GM18870 (cell line): Measurements from ENCODE around the gene CCDC148.

Experiments used
- ATAC-seq: cut with Tn5 transposase; IDR thresholded peaks from one replicate; pipeline ENCODE4 v1.9.1; 2021; ENCODE audit warnings: moderate library complexity; ENCODE audit not compliant: unreplicated experiment

The CCDC148 gene

GRCh38 chr2:158182676-158183295, 273.8 kb downstream of the CCDC148 start:
- ATAC-seq: no peak

DNA sequence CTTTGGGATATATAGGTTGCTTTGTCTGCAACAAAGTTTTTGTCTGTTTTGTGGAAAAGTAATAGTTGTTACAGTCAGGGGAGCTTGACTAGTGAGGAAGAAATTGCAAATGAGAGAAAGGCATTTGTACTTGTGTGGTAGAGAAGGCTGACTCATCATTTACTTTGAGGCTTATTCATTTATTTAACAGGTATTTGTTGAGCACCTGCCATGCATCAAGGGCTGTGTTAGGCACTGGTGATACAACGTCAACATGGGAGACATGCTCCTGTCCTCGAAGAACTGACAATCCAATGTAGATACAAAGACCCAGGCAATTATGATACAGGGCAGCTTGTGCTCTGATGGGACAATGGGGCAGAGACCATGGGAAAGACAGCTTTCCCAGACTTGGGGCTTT, 275.4 kb downstream of the CCDC148 start:
- no peak for ATAC-seq

DNA sequence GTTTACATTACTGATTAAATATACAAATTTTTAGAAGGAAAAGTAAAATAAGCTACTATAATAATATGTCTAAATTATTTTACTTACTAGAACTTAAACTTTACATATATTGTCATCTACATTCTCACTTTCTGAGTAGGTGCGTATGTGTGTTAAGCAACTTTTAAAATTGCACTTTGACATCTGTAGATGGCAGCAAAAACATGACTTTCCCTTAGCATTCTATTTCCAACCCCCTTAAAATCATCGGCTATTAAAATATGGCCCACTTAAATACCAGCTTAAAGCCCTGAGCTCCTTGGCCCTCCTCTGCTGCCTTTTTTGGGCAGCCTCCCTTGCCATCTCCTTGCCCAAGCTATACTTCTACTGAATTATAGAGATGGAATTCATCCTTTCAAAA, 276.9 kb downstream of the CCDC148 start:
- ATAC-seq: no peak

DNA sequence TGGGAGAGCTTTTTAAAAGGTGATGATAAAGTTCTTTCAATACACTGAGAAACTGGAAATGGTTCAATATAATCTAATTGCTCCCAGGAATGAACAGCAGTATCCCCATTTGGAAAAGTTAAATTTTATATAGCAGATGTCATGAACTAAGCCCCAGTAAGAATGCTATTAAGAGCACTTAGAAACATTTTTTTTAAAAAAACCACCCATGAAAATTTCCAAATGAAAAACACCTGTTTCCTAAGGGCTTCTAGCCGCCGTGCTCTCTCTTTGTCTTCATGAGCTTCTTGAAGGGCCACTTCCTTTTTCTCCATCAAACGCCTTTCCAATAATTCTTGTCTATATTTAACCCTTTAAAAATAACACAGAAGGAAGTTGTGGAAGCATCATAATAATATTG, 277.9 kb downstream of the CCDC148 start:
- no peak for ATAC-seq

DNA sequence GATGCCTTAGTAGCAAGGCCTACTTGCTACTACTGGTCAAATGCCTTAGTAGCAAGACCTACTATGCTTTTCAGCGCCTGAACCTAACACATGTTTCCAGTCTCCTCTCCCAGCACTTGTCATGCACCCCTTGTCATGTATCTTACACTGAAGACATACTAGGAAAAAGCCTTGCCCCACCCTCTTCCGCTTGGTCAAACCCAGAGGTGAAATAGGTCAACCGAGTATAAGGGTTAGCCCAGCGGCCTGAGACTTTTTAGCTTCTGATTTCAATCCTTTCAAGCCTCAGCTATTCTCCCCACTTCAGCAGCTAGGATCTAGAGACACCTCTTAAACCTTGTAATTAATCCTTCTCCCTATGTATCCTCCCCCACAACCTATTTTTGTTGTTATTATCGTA, 281.6 kb downstream of the CCDC148 start:
- ATAC-seq: no peak

- no peak for ATAC-seq
Measured at GRCh38 chr2:158174495-158174894, 282.1 kb downstream of the CCDC148 start.

GRCh38 chr2:158172719-158173118, 283.8 kb downstream of the CCDC148 start:
- ATAC-seq: no peak

- ATAC-seq: no peak
Measured at GRCh38 chr2:158154596-158154995, 302.0 kb downstream of the CCDC148 start.

- ATAC-seq: no peak
Measured at GRCh38 chr2:158153270-158154015, 303.1 kb downstream of the CCDC148 start.

- ATAC-seq: no peak
Measured at GRCh38 chr2:158144914-158145625, 311.5 kb downstream of the CCDC148 start.

GRCh38 chr2:158143703-158144360, 312.7 kb downstream of the CCDC148 start:
- ATAC-seq: no peak

DNA sequence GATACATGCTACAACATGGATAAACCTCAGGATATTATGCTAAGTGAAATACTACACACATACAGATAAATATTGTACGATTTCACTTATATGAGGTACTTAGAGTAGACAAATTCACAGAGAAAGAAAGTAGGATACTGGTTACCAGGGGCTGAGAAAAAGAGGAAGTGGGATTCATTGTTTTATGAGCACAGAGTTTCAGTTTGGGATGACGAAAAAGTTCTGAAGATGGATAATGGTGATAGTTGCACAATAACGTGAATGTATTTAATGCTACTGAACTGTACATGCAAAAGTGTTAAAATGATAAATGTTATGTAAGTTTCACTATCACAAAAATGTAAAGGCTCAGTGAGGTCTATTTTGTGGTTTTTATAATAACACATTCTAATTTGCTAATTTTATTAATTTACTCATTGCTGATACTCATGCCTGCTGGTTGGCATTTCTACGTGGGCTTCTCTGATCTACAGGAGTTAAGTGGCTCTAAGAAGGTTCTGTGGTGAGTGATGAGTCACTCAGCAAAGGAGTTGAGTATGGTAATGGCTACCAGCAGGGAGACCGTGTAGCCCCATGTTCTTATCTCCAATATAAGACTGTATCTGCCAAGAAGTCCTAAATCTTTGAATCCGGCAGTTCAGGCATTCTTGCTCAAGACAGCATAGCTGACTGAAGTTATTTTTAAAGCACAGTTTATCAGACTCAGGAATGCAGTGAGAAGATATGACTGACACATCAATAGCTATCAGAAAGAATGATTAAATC, 313.8 kb downstream of the CCDC148 start:
- ATAC-seq: peak; percentile 75

GRCh38 chr2:158142165-158142564, 314.4 kb downstream of the CCDC148 start:
- no peak for ATAC-seq

- ATAC-seq: no peak
Measured at GRCh38 chr2:158140201-158140600, 316.4 kb downstream of the CCDC148 start.

DNA sequence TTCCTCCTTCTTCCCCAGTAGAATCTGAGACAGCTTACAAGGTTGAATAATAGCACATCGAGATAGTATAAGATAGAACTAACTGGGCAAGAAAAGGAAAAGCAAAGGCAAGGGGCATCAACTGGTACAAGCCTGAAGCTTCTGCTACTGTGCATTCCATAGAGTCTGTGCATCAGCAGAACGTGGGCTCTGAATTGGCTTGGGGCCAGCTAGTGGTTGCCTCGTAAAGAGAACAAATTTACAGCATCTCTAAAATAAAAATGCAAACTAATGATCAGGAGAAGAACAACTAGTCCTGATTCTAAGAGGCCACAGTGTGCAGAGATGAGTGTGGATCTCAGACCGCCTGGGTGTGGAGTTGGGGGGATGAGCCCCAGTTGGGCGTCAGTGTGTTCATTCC, 318.3 kb downstream of the CCDC148 start:
- ATAC-seq: no peak

GRCh38 chr2:158135096-158135495, 321.5 kb downstream of the CCDC148 start:
- ATAC-seq: no peak

GRCh38 chr2:158134655-158135054, 321.9 kb downstream of the CCDC148 start:
- ATAC-seq: no peak

DNA sequence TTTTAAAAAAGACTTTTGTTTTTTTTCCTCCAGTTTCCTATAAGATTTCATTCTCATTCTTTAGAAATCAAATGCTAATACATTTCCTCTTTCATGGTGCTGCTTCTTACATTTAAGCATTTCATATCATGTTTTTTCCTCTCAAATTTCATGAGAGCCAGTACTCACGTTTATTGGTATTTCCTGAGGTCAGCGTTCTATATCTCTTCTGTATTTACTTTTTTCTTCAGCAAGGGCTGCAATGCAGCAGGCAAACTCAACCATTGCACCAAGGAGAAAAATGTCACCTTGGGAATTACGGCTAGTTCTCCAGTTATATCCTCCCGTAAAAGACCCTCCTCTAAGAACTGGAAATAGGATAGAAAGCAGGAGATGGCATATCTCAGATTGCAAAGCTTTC, 322.5 kb downstream of the CCDC148 start:
- ATAC-seq: no peak

DNA sequence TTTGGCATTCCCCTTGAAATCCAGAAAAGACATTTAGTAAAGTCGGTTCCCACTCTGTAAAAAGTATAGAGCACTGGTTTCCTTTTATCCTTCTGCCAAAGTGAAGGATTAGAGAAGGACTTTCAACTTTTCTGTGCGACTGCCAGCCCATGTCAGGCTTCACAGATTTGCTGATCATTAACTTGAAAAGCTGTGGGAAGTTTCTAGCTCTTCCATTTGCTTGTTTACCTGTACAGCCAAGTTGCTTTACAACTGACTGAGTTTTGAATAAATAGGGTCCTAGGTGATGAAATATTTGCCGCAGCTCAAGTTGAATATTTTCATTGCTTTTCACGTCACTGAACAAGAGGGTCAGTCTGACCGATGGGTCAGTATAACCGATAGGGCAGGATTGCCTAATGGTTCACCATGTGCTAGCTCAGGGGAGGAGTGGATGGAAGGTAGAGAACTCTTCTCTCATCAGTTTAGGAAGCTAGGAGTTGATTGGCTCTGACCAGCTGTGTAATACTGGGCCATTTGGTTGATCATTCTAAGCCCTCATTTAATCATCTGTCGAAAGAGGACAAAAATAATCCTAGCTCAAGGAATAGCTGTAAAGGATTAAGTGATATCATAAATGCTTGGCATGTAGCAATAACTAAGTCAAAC, 324.5 kb downstream of the CCDC148 start:
- ATAC-seq: no peak

DNA sequence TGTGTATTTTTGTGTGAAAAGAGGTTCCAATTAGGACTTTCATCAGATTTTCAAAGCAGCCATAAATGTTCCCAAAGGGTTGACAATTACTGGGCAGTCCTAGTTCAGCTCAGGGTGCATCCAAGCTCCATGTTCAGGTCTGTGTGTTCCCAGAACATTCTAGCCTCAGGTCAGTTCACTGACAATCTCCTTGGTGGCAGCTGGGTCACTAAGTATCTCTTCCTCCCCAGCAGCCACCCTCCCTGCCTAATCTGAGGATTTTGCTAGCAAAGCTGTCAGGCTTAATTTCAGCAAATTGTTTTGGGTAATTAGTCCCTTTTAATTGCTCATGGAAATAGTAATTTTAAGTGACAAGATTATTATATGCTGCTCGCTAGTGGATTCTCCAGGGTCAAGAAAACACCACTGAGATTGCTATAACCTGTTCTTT, 325.1 kb downstream of the CCDC148 start:
- no peak for ATAC-seq
